Calu3 (cell line): ENCODE measurements around the gene NLRP9. TPM values are rescaled to one million over a fixed set of nuclear protein-coding genes. Genes with fewer than 3 reads are reported as not detected.

Experiments used
- BruUV-seq: library from RNA; stranded (reverse); fragments of 400-500 nt; replicated peaks from 2 replicates; lab custom pipeline; 2021; lab: Mats Ljungman, UMichigan
- CTCF ChIA-PET: fragments of 300-600 bp; sonication (Branson Sonifier 250); formaldehyde crosslinking; loops from one replicate; lab custom pipeline; 2022; ENCODE audit warnings: antibody characterized with exemption; lab: Charles Lee
- DNase-seq: peaks from one replicate; pipeline ENCODE4 v3.0.0; 2022
- H3K27ac Mint-ChIP-seq: one replicate; pipeline ENCODE4 v1.8.0; 2022; ENCODE audit warnings: mixed read lengths; ENCODE audit not compliant: unreplicated experiment
- H3K27me3 Mint-ChIP-seq: one replicate; pipeline ENCODE4 v1.8.0; 2022; ENCODE audit warnings: mixed read lengths; ENCODE audit not compliant: unreplicated experiment
- H3K36me3 Mint-ChIP-seq: one replicate; pipeline ENCODE4 v1.8.0; 2022; ENCODE audit warnings: mild to moderate bottlenecking, moderate library complexity, mixed read lengths; ENCODE audit not compliant: insufficient read depth, unreplicated experiment
- H3K4me1 Mint-ChIP-seq: one replicate; pipeline ENCODE4 v1.8.0; 2022; ENCODE audit warnings: mild to moderate bottlenecking, low read depth, mixed read lengths; ENCODE audit not compliant: unreplicated experiment
- H3K4me3 Mint-ChIP-seq: one replicate; pipeline ENCODE4 v1.8.0; 2022; ENCODE audit warnings: mild to moderate bottlenecking, low read depth, moderate library complexity, mixed read lengths; ENCODE audit not compliant: unreplicated experiment
- H3K9me3 Mint-ChIP-seq: one replicate; pipeline ENCODE4 v1.8.0; 2022; ENCODE audit warnings: low read depth, mixed read lengths; ENCODE audit not compliant: unreplicated experiment
- CTCF ChIP-seq: fragments of 200-600 bp; IDR thresholded peaks from one replicate; pipeline ENCODE4 v1.8.0; 2022; ENCODE audit warnings: antibody characterized with exemption; ENCODE audit not compliant: unreplicated experiment
- intact Hi-C: fragments of 100-400 bp; cut with micrococcal nuclease; formaldehyde crosslinking; loops from one replicate; pipeline ENCODE4 v1.10.0; 2022; ENCODE audit not compliant: unreplicated experiment
- total RNA-seq: library from RNA; stranded (reverse); gene quantifications from 2 replicates; pipeline ENCODE4 v1.2.3, GENCODE V29; 2022

NLRP9 gene
- total RNA-seq, 1 experiment from 2014 or later: not detected

- Mint-ChIP-seq H3K9me3 (no peaks in the 10 kb centered on the region), H3K27me3 (no peaks in the 10 kb centered on the region), H3K36me3 (peaks cover 72% of the 10 kb centered on the region), H3K4me1 (peaks cover 28% of the 10 kb centered on the region), H3K27ac (no peak overlapping the region), H3K4me3 (no peak overlapping the region)
- CTCF ChIA-PET: no interaction called here
- no peak for DNase-seq
- intact Hi-C loops: no loop called here
- no TSS peak for BruUV-seq
- TF ChIP-seq CTCF: no peak
Measured at GRCh38 chr19:55690109-55690768, 48.0 kb downstream of the NLRP9 start.

GRCh38 chr19:55689411-55690108 is 48.6 kb downstream of the NLRP9 start:
- intact Hi-C loops: loop anchor here (10.0 kb wide), 1 partner anchor 115 kb away; no protein-coding TSS in a partner anchor
- no TSS peak for BruUV-seq
- TF ChIP-seq CTCF: no peak
- H3K27me3 Mint-ChIP-seq: no peaks in the 10 kb centered on the region
- CTCF ChIA-PET: interaction anchor here (0.5 to 0.6 kb wide), 2 partner anchors 348 to 1115 kb away, joined by 3 read pairs; no protein-coding TSS in a partner anchor
- DNase-seq: no peak
- H3K4me1 Mint-ChIP-seq: peaks cover 35% of the 10 kb centered on the region
- no peak overlapping the region for H3K27ac Mint-ChIP-seq
- no peak overlapping the region for H3K4me3 Mint-ChIP-seq
- H3K9me3 Mint-ChIP-seq: no peaks in the 10 kb centered on the region
- peaks cover 69% of the 10 kb centered on the region for H3K36me3 Mint-ChIP-seq

- H3K4me1 Mint-ChIP-seq: peaks cover 44% of the 10 kb centered on the region
- TF ChIP-seq CTCF: no peak
- H3K27me3 Mint-ChIP-seq: no peaks in the 10 kb centered on the region
- no peaks in the 10 kb centered on the region for H3K9me3 Mint-ChIP-seq
- no TSS peak for BruUV-seq
- no peak overlapping the region for H3K4me3 Mint-ChIP-seq
- no peak for DNase-seq
- H3K27ac Mint-ChIP-seq: no peak overlapping the region
- peaks cover 63% of the 10 kb centered on the region for H3K36me3 Mint-ChIP-seq
- intact Hi-C loops: loop anchor here (10.0 kb wide), 1 partner anchor 116 kb away; no protein-coding TSS in a partner anchor
- CTCF ChIA-PET: interaction anchor here (0.5 to 0.6 kb wide), 3 partner anchors 349 to 1116 kb away, joined by 3 read pairs; no protein-coding TSS in a partner anchor
Measured at GRCh38 chr19:55688422-55689218, 49.6 kb downstream of the NLRP9 start.
